Hepatocyte (in vitro differentiated cells): ENCODE measurements around the gene CYGB.

Source experiments
- CTCF ChIP-seq: fragments of 200-600 bp; sonication (generic); IDR thresholded peaks from 2 replicates; pipeline ENCODE4 v1.5.1; 2016; ENCODE audit warnings: antibody characterized with exemption, mild to moderate bottlenecking; ENCODE audit not compliant: poor library complexity
- EZH2 ChIP-seq: fragments of 200-600 bp; sonication (generic); IDR thresholded peaks from 2 replicates; pipeline ENCODE4 v1.6.1; 2016; ENCODE audit warnings: antibody characterized with exemption, mild to moderate bottlenecking, borderline replicate concordance
- EZH2phosphoT487 ChIP-seq: fragments of 200-600 bp; sonication (generic); IDR thresholded peaks from one replicate; pipeline ENCODE4 v1.6.1; 2018; ENCODE audit warnings: antibody characterized with exemption, mild to moderate bottlenecking, low read depth, moderate library complexity; ENCODE audit not compliant: unreplicated experiment, severe bottlenecking

- TF ChIP-seq CTCF (no peak), EZH2phosphoT487 (no peak), EZH2 (no peak)
Measured at GRCh38 chr17:76480632-76481031, 56.9 kb downstream of the CYGB start.
